Stimulated activated CD8-positive, alpha-beta memory T cell treated with anti-CD3 and anti-CD28 coated beads, Interleukin-12 subunit alpha, Interleukin-12 subunit beta, amount 100 ng/mL, for 1 hour (primary cell): ENCODE measurements around the gene TOP3A.
"Not testable (repeated sequence)": the region's sequence is repeated elsewhere in the genome, so short reads cannot be mapped to it uniquely, and the experiment has no call there.

Experiments
- DNase-seq: peaks from one replicate; pipeline ENCODE4 v3.0.0-alpha.2; 2020; ENCODE audit warnings: low read depth

Gene TOP3A

GRCh38 chr17:18323507-18324139 is 8.8 kb upstream of the TOP3A start:
- no peak for DNase-seq

GRCh38 chr17:18323007-18323406 is 8.2 kb upstream of the TOP3A start:
- DNase-seq = no peak

- DNase-seq = no peak
Observed at GRCh38 chr17:18322522-18322921, 7.7 kb upstream of the TOP3A start.

GRCh38 chr17:18321309-18321708 is 6.5 kb upstream of the TOP3A start:
- DNase-seq = no peak

DNA sequence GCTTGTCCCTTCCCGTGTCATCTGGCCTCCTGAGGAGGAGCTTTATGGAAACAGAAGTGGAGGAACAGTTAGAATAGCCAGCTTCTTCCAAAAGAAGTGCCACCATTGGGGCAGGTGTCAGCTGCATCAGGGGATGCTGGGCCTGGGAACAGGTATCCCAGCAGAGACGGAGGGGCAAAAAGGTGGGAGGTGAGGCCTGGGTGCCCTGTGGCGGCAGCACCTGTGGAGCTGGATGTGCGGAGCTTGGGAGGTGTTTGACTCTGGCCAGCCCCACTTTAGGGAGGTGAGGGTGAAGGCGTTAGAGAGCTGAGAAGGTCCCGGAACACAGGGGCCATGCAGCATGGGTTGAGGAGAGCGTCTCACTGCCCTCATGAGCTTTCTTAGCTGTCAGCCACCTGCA is 5.5 kb upstream of the TOP3A start:
- no peak for DNase-seq

DNA sequence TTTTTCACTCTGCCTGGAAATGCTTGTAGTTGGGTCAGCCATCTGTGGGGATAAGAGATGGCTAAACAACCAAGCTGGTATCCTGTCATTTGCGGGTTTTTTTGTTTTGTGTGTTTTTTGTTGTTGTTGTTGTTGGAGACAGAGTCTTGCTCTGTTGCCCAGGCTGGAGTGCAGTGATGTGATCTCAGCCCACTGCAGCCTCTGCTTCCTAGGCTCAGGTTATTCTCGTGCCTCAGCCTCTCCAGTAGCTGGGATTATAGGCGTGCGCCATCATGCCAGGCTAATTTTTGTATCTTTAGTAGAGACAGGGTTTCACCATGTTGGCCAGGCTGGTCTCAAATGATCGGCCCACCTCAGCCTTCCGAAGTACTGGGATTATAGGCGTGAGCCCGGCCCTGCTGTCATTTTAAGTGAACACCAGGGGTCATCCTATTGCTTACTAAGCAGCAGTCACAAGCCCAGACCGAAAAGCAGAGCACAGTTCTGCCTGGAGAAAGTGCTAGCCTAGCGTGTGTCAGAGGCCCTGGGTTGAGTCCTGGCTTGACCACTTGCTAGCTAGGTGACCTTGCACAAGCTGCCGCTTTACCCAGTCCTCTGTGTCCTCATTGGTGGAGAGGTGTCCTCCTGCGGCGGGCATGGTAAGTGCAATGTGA is 4.9 kb upstream of the TOP3A start:
- no peak for DNase-seq

GRCh38 chr17:18318771-18319450 is 4.1 kb upstream of the TOP3A start:
- DNase-seq = no peak

DNA sequence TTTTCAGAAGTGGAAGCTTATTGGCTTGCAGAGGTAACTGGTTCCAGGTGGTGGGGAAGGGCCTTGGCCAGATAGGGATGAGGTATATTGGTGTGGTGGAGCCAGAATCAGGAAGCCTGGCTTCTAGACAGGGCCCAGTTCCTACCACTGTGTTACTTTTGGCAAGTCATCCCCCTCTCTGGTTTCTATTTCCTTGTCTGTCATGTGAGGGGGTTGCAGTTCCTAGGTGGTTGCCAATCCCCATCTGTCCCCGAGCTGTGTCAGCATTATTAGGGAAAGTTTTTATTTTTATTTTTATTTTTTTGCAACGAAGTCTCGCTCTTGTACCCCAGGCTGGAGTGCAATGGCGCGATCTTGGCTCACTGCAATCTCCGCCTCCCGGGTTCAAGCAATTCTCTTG is 3.3 kb upstream of the TOP3A start:
- no peak for DNase-seq

DNA sequence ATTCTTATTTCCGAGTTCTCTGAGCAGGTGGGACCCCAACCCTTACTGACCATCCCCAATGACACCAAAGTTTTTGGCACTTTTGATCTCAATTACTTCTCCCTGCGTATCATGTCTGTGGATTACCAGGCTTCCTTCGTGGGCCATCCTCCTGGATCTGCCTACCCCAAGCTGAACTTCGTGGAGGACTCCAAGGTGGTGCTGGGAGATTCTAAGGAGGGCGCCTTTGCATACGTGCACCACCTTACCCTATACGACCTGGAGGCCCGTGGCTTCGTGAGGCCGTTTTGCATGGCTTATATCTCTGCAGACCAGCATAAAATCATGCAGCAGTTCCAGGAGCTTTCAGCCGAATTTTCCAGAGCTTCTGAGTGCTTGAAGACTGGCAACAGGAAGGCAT is 1.2 kb upstream of the TOP3A start:
- no peak for DNase-seq

GRCh38 chr17:18315562-18315922 is 748 bp upstream of the TOP3A start:
- no peak for DNase-seq

GRCh38 chr17:18314059-18314730 is 599 bp downstream of the TOP3A start:
- no peak for DNase-seq

DNA sequence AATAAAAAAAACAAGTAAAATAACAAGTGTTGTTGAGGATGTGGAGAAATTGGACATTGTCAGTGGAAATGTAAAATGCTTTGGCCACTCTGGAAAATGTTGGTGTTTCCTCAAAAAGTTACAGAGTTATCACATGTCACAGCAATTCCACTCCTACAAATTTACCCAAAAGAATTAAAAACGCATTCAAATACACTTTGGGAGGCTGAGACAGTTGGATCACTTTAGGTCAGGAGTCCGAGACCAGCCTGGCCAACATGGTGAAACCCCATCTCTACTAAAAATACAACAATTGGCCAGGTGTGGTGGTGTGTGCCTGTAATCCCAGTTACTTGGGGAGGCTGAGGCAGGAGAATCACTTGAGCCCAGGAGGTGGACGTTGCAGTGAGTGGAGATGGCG is 5.6 kb downstream of the TOP3A start:
- DNase-seq = no peak

GRCh38 chr17:18303206-18303605 is 11.6 kb downstream of the TOP3A start:
- not testable (repeated sequence) for DNase-seq

GRCh38 chr17:18300725-18301480 is 13.9 kb downstream of the TOP3A start:
- no peak for DNase-seq

DNA sequence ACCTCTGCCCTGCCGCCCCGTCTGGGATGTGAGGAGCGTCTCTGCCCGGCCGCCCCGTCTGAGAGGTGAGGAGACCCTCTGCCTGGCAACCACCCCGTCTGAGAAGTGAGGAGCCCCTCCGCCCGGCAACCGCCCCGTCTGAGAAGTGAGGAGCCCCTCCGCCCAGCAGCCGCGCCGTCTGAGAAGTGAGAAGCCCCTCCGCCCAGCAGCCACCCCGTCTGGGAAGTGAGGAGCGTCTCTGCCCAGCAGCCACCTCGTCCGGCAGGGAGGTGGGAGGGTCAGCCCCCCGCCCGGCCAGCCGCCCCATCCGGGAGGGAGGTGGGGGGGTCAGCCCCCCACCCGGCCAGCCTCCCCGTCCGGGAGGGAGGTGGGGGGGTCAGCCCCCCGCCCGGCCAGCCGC is 16.7 kb downstream of the TOP3A start:
- not testable (repeated sequence) for DNase-seq

GRCh38 chr17:18291718-18292540 is 22.9 kb downstream of the TOP3A start:
- DNase-seq = no peak

DNA sequence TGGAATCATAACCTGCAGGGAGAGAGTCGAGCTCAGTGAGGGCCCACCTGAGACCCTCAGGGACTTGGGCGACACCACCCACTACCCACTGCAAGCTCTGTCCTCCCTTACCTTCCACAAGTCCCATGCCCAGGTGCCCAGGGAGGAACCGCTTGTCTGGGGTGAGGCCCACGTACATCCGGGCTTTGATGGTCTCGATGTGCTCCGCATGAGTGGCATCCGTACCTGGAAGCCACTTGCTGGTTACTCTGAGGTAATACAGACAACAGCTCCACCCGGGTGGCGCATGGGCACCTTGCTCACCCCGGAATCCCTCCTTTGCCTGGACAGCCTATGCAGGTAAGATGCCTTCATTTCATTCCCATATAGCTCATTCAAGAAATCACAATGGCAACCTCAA is 29.5 kb downstream of the TOP3A start:
- no peak for DNase-seq

- no peak for DNase-seq
Observed at GRCh38 chr17:18281788-18282187, 33.0 kb downstream of the TOP3A start.

- no peak for DNase-seq
Observed at GRCh38 chr17:18280766-18281371, 33.9 kb downstream of the TOP3A start.

DNA sequence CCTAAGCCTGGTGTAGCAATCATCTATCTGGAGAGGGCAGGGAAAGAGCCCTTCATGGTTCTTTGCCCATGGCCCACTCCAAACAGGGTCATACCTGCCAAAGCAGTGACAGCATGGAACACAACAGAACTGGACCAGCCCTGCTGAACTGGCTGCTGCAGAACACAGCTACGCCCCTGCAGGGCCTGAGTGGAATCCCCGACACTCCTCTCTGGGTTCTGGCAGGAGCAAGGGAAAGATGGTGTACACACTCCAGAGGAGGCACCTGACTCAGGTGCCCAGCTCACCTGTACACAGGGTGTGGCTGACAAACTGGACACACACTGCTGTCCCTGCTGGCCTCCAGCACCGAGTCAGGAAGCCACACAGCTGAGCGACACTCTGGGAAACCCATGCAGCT is 34.5 kb downstream of the TOP3A start:
- no peak for DNase-seq

- DNase-seq = no peak
Observed at GRCh38 chr17:18278867-18279266, 35.9 kb downstream of the TOP3A start.
